Heart left ventricle (tissue), 16 donors: ENCODE data around the gene C2orf76. TPM values are rescaled to one million over a fixed set of nuclear protein-coding genes. Genes with fewer than 3 reads are reported as not detected.

Experiments
- ATAC-seq, 4 donors: fragments of 200-7000 bp; cut with Tn5 transposase; one replicate each; pipeline ENCODE4 v1.9.1; 2020 to 2022; ENCODE audit warnings: moderate library complexity in 4 of 4, mild to moderate bottlenecking in 3 of 4, moderate number of reproducible peaks in 1 of 4
- DNase-seq, 5 donors: peaks; one replicate each; pipeline ENCODE4 v3.0.0-alpha.2; 2020
- H3K27ac ChIP-seq, 12 donors: fragments of 200-600 bp; sonication (generic) in 4 of 12; one replicate each; pipeline versions ENCODE4 v1.5.0 to v1.8.0; 2016 to 2022; ENCODE audit warnings: mild to moderate bottlenecking in 2 of 12
- H3K27me3 ChIP-seq, 9 donors: fragments of 200-600 bp; sonication (generic) in 2 of 9; one replicate each; pipeline versions ENCODE4 v1.5.1 to v1.8.0; 2016 to 2022; ENCODE audit warnings: mild to moderate bottlenecking in 3 of 9
- H3K36me3 ChIP-seq, 9 donors: fragments of 200-600 bp; sonication (generic) in 2 of 9; one replicate each; pipeline versions ENCODE4 v1.5.0 to v1.8.0; 2018 to 2022; ENCODE audit warnings: mild to moderate bottlenecking in 2 of 9
- H3K4me1 ChIP-seq, 12 donors: fragments of 200-600 bp; sonication (generic) in 4 of 12; one replicate each; pipeline versions ENCODE4 v1.5.0 to v1.8.0; 2016 to 2022; ENCODE audit warnings: mild to moderate bottlenecking in 3 of 12
- H3K4me3 ChIP-seq, 12 donors: fragments of 200-600 bp; sonication (generic) in 4 of 12; one replicate each; pipeline versions ENCODE4 v1.5.0 to v1.8.0; 2017 to 2022; ENCODE audit warnings: mild to moderate bottlenecking in 9 of 12, moderate library complexity in 4 of 12
- H3K9me3 ChIP-seq, 12 donors: fragments of 200-600 bp; sonication (generic) in 4 of 12; one replicate each; pipeline versions ENCODE4 v1.5.0 to v1.8.0; 2016 to 2022; ENCODE audit warnings: mild to moderate bottlenecking in 1 of 12
- POLR2A ChIP-seq, 2 donors: fragments of 450-650 bp; IDR thresholded peaks; one replicate each; pipeline ENCODE4 v1.6.1; 2017; ENCODE audit warnings: antibody characterized with exemption in 2 of 2, mild to moderate bottlenecking in 2 of 2, moderate library complexity in 2 of 2
- WGBS, 4 donors: extraction: QIAGEN DNeasy Blood & Tissue Kit in 2 of 4; methylation state at CpG; one replicate each; pipeline versions ENCODE4 v1.1.5 to v1.1.7; 2013 to 2018; 5-methylcytosine and 5-hydroxymethylcytosine counted together
- intact Hi-C, 10 donors: fragments of 100-400 bp; cut with DNase I; formaldehyde crosslinking; loops; one replicate each; pipeline versions ENCODE4 v1.11.1 to v1.14.2; 2022
- polyA plus RNA-seq, 2 donors: library from polyadenylated mRNA; stranded (reverse); fragments of 200-250 nt; gene quantifications; one replicate each; pipeline ENCODE4 v1.2.3, GENCODE V29; 2013
- total RNA-seq, 9 donors: library from RNA; depleted of rRNA in 2 of 9; stranded (reverse); fragments of >200 nt in 2 of 9; fragmentation: NEBNext Ultra II Directional in 3 of 9; extraction: Animal tissue kit (Norgen Biotek cat#: 25700) in 3 of 9; gene quantifications; one replicate each; pipeline versions ENCODE4 v1.1.0 to v1.2.4, GENCODE V29; 2016 to 2023
- TF ChIP-seq, protein P1 (sequence below), 12 donors: fragments of 200-600 bp; sonication (generic) in 4 of 12; IDR thresholded peaks; one replicate each; pipeline versions ENCODE4 v1.5.0 to v1.8.0; 2018 to 2022; ENCODE audit warnings: antibody characterized with exemption in 12 of 12, mild to moderate bottlenecking in 5 of 12
- donor health status: ischemic (EF 13 %, LVEDD 7.1; RV severe dilation, severe dysfunction).
- donor health status: healthy with polysubstance abuse.
- donor health status: DM: no; HTN: yes; CAD: no.
- donor health status: DM: no; HTN: no; CAD: no.
- donor health status: ischemic (EF 25% LVEDD 6.9; RV normal size, moderate dysfunction).
- donor health status: ischemic (EF 25% LVEDD 5.7; RV mildly dilated, moderate dysfunction).
- donor health status: healthy.
- donor health status: DM: yes; HTN: yes; CAD: no.
- donor health status: ischemic (EF 35%, LVEDD 5.7; RV mildly dilated, moderate dysfunction).
- donor health status: nonischemic (EF 11% LVEDD 7.7; RV severe dilation, severe dysfunction).
- donor health status: DM: yes; HTN: yes; CAD: no.
- donor health status: PGD.
- donor health status: ischemic (EF 29% LVEDD 5.4; RV normal size, mild dysfunction).
- donor health status: nonischemic (EF 23%, LVEDD 6.1; RV moderate dilation, normal function).

C2orf76 gene
- total and polyA plus RNA-seq, 11 donors, result 1.7 to 13.8 (median 9.0) TPM

- ATAC-seq (no peak), DNase-seq (no peak)
- Histone ChIP-seq H3K27me3 (no peaks in the 10 kb centered on the region), H3K36me3 (peaks cover 0 to 33% (median 6%) of the 10 kb centered on the region in 9 donors), H3K9me3 (no peaks in the 10 kb centered on the region), H3K27ac (no peak overlapping the region), H3K4me1 (no peaks in the 10 kb centered on the region), H3K4me3 (no peak overlapping the region)
- WGBS, 4 donors, result 91 to 94% (median 93%) methylated on average over 3 of the region's 3 CpGs
- intact Hi-C loops, result no loop called here
- TF ChIP-seq, protein P1, sequence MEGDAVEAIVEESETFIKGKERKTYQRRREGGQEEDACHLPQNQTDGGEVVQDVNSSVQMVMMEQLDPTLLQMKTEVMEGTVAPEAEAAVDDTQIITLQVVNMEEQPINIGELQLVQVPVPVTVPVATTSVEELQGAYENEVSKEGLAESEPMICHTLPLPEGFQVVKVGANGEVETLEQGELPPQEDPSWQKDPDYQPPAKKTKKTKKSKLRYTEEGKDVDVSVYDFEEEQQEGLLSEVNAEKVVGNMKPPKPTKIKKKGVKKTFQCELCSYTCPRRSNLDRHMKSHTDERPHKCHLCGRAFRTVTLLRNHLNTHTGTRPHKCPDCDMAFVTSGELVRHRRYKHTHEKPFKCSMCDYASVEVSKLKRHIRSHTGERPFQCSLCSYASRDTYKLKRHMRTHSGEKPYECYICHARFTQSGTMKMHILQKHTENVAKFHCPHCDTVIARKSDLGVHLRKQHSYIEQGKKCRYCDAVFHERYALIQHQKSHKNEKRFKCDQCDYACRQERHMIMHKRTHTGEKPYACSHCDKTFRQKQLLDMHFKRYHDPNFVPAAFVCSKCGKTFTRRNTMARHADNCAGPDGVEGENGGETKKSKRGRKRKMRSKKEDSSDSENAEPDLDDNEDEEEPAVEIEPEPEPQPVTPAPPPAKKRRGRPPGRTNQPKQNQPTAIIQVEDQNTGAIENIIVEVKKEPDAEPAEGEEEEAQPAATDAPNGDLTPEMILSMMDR (IDR thresholded peaks at IDR 0.05), result no peak
- TF ChIP-seq POLR2A (IDR thresholded peaks at IDR 0.05), result no peak
Measured at GRCh38 chr2:119333360-119333759, 33.3 kb downstream of the C2orf76 start.

- H3K9me3 ChIP-seq, result no peaks in the 10 kb centered on the region
- peaks cover 0 to 30% (median 5%) of the 10 kb centered on the region in 9 donors for H3K36me3 ChIP-seq
- no peak overlapping the region for H3K27ac ChIP-seq
- no peak for TF ChIP-seq POLR2A (IDR thresholded peaks at IDR 0.05)
- TF ChIP-seq, protein P1 (IDR thresholded peaks at IDR 0.05), result no peak
- no peaks in the 10 kb centered on the region for H3K27me3 ChIP-seq
- DNase-seq (no peak), ATAC-seq (no peak)
- intact Hi-C loops, result no loop called here
- no peak overlapping the region for H3K4me3 ChIP-seq
- no peaks in the 10 kb centered on the region for H3K4me1 ChIP-seq
- WGBS, 4 donors, result 89 to 97% (median 96%) methylated on average over 6 of the region's 6 CpGs
Measured at GRCh38 chr2:119332953-119333352, 33.7 kb downstream of the C2orf76 start.

DNA sequence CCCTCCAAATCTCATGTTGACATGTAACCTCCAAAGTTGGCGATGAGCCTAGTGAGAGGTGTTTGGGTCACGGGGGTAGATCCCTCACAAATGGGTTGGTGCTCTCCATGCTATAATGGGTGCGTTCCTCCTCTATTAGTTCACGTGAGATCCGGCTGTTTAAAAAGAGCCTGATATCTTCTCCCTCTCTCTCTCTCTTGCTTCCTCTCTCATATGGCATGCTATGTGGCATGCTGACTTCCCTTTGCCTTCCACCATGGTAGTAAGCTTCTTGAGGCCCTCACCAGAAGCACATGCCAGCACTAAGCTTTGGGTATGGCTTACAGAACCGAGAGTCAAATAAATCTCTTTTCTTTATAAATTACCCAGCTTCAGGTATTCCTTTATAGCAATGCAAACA is 39.2 kb downstream of the C2orf76 start:
- Histone ChIP-seq H3K27ac (no peak overlapping the region), H3K9me3 (no peaks in the 10 kb centered on the region), H3K4me3 (no peak overlapping the region), H3K36me3 (no peaks in the 10 kb centered on the region), H3K27me3 (no peaks in the 10 kb centered on the region), H3K4me1 (peaks cover 0 to 5% (median 0%) of the 10 kb centered on the region in 12 donors)
- ATAC-seq, result no peak
- 94 to 98% (median 96%) methylated on average over 6 of the region's 6 CpGs for WGBS, 4 donors
- no peak for TF ChIP-seq POLR2A (IDR thresholded peaks at IDR 0.05)
- TF ChIP-seq, protein P1 (IDR thresholded peaks at IDR 0.05), result no peak
- intact Hi-C loops, result no loop called here
- no peak for DNase-seq

DNA sequence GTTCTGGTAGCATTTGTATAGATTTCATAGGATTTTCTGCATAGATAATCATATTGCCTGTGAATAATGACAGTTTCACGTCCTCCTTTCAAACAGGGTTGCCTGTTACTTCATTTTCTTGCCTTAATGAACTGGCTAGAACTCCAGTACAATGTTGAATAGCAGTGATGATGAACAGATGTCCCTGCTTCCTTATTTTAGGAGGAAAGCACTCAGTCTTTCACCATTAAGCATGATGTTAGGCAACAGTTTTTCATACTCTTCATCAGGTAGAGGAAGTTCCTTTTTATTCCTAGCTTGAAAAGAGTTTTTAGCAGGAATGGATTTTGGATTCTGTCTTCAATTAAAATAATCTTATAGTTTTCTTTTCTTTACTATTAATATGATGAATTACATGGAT is 39.7 kb downstream of the C2orf76 start:
- H3K4me1 ChIP-seq, result peaks cover 0 to 5% (median 0%) of the 10 kb centered on the region in 12 donors
- 85 to 94% (median 89%) methylated on average over 1 of the region's 1 CpG for WGBS, 4 donors
- intact Hi-C loops, result no loop called here
- no peaks in the 10 kb centered on the region for H3K9me3 ChIP-seq
- no peak overlapping the region for H3K4me3 ChIP-seq
- no peaks in the 10 kb centered on the region for H3K27me3 ChIP-seq
- DNase-seq (no peak), ATAC-seq (peak in 1 of 4 donors; percentile 15)
- H3K36me3 ChIP-seq, result no peaks in the 10 kb centered on the region
- TF ChIP-seq, protein P1 (IDR thresholded peaks at IDR 0.05), result no peak
- TF ChIP-seq POLR2A (IDR thresholded peaks at IDR 0.05), result no peak
- H3K27ac ChIP-seq, result no peak overlapping the region
